HuH-7 (cell line): ENCODE data around the gene SPARCL1.
"Not testable (repeated sequence)": the region's sequence is repeated elsewhere in the genome, so short reads cannot be mapped to it uniquely, and the experiment has no call there.

Experiments
- DNase-seq: peaks from one replicate; pipeline ENCODE4 v3.0.0; 2011; ENCODE audit warnings: low spot score

The SPARCL1 gene, protein sequence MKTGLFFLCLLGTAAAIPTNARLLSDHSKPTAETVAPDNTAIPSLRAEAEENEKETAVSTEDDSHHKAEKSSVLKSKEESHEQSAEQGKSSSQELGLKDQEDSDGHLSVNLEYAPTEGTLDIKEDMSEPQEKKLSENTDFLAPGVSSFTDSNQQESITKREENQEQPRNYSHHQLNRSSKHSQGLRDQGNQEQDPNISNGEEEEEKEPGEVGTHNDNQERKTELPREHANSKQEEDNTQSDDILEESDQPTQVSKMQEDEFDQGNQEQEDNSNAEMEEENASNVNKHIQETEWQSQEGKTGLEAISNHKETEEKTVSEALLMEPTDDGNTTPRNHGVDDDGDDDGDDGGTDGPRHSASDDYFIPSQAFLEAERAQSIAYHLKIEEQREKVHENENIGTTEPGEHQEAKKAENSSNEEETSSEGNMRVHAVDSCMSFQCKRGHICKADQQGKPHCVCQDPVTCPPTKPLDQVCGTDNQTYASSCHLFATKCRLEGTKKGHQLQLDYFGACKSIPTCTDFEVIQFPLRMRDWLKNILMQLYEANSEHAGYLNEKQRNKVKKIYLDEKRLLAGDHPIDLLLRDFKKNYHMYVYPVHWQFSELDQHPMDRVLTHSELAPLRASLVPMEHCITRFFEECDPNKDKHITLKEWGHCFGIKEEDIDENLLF

GRCh38 chr4:87529187-87529586 is at the start of gene SPARCL1:
Gene SPARCL1 (minus strand): TSS chr4:87529376. CDS start chr4:87499574, 29,802 bp downstream.
- DNase-seq: no peak

DNA sequence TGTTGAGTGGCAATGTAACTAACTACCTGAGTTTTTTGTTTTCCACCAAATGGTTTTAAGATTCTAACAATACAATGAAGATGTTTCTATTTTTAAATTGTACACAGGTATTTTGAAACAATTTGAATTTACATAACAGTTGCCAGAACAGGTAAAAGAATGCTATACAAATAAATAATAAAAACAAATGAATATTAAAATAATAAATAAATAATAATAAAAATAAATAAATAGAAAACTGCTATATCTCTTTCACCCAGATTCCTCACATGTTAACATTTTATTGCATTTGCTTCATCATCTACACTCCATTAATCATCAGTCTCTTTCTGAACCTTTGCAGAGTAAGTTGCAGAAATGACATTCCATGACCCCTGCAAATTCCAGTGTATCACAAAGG is 46.8 kb upstream of the SPARCL1 start:
- no peak for DNase-seq

DNA sequence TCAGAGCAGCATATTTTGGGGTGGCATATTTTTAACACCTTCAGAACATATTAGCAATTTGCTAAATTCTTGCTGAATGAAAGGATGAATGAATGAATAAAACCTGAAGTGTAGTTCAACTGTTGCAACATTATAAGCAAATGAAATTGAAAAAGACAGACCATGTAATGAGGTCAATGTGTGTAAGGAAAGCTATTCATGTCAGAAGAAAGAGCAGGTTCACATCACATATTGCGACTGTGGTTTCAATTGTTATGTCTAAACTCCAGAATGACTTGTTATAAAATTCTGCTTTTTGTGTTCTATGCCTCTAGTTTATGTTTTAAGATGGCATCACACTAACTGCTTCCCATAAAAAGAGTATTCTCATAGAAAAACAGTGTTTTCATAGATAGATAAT is 46.2 kb upstream of the SPARCL1 start:
- DNase-seq: no peak

DNA sequence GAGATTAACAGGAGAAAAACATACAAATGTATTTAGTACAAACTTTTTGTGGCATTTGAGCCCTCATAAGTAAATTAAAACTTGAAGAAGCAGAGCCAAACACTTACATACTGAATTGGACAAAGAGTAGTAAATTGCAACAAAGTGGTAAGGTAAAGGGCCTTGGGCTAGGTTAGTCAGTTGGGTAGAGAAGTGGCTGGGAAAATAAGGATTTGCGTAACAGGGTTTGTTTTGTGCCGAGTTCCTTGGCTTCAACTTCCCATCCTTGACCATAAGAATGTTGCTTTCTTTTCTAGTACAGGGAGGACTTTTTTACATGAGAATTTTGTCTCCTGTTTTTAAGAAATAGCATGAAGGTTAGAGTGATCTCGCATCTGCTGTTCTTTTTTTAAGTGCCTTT is 45.8 kb upstream of the SPARCL1 start:
- DNase-seq: no peak

- not testable (repeated sequence) for DNase-seq
These were observed 45.2 kb upstream of the SPARCL1 start for GRCh38 chr4:87574376-87574775.

GRCh38 chr4:87570290-87570805 is 41.2 kb upstream of the SPARCL1 start:
- DNase-seq: no peak

DNA sequence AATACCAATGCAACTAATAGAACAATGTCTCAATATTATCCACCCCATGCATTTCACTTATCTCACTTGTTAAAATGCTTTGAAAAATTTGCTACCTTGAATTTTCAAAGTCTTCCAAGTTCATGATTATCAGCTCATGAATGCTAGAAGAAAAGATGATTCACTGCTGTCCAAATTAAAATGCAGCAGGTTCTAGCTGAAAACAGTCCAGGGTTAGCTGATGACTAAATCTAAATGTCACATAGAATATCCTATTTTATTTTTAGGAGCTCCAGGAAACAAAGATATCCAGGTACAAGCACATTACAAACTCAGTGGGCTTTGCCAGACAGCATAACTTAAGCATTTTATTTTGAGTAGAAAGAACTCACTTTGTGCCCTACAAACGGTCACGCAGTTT is 38.0 kb upstream of the SPARCL1 start:
- DNase-seq: no peak

GRCh38 chr4:87566276-87566675 is 37.1 kb upstream of the SPARCL1 start:
- peak; percentile 23 for DNase-seq

GRCh38 chr4:87565746-87566145 is 36.6 kb upstream of the SPARCL1 start:
- DNase-seq: no peak

DNA sequence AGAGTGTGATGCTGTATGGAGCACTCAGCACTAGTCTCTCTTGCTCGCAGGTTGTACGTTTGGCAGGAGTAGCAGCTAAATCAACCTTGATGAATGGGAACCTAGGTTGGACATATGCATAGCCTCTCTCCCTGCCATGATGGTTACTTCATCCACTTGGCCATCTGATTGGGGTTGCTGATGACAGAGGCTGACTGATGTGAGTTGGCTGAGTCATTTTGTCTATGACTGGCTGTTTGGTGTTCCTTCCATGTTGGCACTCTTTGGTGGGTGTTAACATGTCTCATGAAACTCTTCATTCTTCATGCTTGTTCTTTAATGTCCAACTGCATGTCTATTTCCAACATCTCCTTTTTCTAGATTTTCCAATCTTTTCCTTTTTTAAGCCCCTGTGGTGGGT is 31.6 kb upstream of the SPARCL1 start:
- DNase-seq: no peak

DNA sequence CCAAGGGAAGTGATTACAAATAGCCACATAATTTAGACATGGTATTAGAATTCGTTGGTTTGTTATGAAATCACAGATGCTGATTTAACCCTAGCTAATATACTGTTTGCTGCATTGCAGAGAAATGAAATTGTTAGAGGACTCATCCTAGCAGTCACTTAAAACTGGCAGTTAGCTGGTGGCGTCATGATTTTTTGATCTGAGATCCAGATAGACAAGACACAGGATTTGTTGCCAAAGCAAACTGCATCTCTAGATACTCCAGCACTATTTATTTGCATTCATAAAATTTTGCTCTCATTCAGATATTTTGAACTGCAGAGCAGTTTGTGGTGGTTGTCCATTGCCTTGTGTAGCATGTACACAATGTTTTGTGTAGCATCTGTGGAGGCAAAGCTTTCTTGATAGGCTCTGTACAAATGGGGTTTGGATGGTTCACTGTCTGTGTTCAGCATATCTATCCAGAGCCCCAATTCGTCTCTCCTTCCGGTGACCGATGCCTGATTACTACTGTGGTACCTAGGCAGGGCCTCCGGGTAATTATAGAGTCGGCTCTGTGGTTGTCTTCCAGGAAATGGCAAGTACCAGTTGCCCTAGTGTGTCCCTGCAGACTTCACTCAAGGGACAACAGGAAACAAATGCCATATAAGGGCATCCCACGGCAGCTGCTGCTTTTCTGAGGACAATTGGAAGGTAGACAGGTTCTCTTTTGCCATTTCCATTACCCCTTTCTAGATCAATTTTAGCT is 30.1 kb upstream of the SPARCL1 start:
- no peak for DNase-seq

DNA sequence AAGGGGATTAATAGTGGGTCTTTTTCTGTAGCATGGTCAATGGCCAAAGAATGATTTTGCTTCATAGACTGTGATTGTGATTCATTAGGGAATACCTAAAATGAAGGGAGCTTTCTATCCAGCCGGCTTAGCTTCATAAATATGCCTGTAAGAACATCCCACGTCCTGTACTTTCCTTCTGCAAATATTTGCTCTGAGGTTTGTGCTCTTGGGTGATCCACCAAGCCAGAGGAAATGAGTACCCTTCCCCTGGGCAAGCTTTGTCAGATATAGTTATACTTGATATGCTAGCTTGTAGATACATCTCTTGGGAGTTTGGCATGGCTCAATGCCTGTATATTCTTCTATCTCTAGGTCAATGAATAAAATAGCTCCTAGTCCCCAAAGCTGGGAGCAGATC is 28.2 kb upstream of the SPARCL1 start:
- DNase-seq: no peak

DNA sequence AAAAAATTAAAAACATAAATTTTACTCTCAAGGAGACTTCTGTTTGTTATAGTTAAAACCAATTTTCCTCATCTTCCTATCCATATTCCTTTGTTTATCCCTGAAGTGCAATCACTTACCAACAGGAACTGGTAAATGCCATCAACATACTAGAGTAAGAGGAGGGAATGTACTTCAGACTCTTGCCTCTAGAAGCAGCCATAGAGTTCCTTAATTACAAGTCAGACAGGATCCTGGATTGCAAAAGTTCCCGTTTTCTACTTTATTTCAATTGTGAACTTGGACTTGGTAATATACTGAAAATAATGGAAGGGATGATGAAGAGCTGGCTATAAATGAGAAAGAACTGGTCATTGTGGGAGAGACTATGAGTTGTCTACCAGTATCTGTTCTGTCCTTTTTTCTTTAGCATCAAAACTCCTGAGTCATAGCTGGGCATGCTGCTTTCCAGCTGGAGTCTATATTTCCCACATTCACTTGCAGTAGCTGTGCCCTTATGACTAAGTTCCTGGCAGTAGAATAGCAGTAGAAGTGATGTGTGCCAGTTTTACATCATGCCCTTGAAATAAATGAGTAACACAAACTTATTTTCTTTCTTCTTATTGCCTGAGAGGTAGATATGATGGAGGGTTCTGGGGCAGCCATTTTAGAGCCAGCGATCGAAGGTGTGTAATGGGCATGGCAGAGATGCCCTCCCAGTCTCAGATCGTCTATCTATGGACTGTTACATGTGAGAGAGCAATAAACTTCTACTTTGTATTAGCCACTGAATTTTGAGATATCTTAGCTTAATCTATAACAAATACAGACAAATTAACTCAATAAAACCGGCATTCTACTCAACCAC is 26.8 kb upstream of the SPARCL1 start:
- no peak for DNase-seq

DNA sequence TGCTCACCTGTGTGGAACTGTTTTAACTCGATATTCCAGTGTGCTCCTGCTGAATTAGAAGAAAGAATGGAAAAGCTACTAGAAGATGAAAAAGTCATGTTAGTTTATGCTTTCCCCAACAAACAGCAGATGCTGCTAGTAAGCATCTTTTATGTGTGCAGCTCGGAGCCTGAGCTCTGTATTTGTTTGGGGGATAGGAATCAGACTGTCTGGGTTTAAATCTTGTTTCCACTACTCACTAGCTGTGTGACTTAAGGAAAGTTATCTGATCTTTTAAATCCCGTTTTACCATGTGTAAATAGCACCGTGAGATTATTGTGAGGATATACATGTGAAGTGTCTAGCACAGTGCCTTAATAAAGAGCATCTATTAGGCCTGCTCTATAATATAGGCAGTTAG is 24.0 kb upstream of the SPARCL1 start:
- no peak for DNase-seq

DNA sequence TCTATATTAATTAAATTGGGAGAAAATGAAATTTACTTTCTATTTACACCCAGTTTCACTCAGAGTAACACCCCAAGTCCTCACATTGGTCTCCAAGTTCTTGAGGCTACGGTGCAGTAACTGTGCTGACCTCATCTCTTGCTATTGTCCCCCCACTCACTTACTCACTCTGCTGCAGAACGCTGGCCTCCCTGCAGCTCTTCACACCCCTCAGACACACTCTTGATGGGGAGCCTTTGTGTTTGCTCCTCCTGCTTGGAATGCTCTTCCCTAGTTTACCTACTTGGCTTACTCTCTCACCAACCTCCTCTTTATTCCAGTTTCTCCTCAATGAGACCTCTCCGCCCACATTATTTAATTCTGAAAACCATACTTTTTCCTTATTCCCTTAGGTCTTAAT is 22.2 kb upstream of the SPARCL1 start:
- DNase-seq: no peak

DNA sequence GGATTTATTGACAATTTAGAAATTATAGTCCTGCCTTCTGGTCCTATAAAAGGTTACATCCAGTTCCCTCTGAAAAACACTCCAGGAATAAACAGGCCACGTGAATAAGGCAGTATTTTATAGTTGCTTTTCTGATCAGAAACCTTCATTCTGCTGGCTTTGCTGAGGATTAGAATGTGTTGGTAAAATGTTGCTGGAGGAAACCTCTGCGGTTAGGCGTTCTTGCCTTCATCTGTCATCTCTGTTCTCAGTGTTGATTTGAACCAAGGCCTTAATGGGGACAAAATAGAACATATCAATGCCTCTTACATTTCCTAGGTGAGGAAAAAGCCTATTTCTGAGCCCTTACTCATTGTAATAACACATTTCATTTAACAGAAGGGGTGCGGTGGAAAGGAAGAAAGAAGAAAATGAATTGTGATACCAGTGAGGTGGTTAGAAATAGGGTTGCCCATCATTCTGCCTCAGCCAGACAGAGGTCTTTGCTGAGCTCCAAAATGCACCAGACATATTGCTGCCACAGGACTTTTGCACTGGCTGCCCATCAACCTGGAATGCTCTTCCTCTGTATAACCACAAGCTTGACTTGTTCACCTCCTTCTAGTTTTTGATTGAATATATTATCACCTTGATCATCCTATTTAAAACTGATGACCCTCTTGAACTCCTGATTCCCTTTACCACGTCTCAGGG is 18.0 kb upstream of the SPARCL1 start:
- no peak for DNase-seq

DNA sequence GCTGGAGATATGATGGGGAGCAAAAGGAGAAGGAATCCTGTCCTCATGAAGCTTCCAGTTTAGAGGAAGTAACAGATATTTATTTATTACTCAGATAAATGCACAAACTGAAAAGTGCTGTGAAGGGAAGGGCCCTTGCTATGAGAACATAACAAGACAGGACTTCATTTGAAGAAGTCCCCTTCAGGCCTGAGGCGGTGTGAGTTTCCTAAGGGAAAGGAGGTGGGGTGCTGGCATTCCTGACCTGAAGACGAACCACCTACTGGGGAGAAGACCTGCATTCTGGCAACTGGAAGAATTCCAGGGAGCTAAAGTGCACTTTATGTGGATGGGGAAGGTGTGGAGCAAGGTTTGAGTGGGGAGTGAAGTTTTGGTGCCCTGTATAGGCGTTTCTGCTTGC is 15.9 kb upstream of the SPARCL1 start:
- no peak for DNase-seq

GRCh38 chr4:87543835-87544461 is 14.8 kb upstream of the SPARCL1 start:
- DNase-seq: peak; percentile 18

GRCh38 chr4:87542734-87543312 is 13.6 kb upstream of the SPARCL1 start:
- DNase-seq: no peak

GRCh38 chr4:87541956-87542709 is 13.0 kb upstream of the SPARCL1 start:
- DNase-seq: no peak
